CD4-positive, alpha-beta T cell treated with Interleukin-15 for 4 hours (primary cell): ENCODE results near the gene PLEKHM1.

Experiments
- DNase-seq: peaks from one replicate; pipeline ENCODE4 v3.0.0-alpha.2; 2020; ENCODE audit warnings: low spot score

Gene PLEKHM1

GRCh38 chr17:45427181-45427835 is 63.2 kb downstream of the PLEKHM1 start:
- no peak for DNase-seq

GRCh38 chr17:45426561-45426960 is 64.0 kb downstream of the PLEKHM1 start:
- DNase-seq = no peak

DNA sequence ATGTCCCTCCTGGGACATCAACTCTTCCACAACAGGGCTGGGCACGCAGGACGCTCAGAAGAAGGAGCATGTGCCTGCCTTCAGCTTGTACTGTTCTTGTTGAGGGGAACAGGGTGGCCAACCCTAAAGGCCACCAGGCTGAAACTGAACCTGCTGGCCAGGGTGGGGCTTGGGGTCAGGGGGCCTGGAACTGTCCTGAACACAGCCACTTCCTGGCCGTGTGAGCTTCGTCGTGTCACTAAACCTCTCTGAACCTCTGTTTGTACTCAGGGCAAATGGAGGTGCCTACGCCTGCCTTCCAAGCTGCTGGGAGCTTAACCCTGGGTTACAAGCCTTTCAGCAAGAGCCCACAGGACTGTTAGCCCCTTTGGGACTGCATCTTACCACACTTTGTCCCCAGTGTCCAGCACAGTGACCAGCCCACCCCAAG is 64.5 kb downstream of the PLEKHM1 start:
- no peak for DNase-seq

DNA sequence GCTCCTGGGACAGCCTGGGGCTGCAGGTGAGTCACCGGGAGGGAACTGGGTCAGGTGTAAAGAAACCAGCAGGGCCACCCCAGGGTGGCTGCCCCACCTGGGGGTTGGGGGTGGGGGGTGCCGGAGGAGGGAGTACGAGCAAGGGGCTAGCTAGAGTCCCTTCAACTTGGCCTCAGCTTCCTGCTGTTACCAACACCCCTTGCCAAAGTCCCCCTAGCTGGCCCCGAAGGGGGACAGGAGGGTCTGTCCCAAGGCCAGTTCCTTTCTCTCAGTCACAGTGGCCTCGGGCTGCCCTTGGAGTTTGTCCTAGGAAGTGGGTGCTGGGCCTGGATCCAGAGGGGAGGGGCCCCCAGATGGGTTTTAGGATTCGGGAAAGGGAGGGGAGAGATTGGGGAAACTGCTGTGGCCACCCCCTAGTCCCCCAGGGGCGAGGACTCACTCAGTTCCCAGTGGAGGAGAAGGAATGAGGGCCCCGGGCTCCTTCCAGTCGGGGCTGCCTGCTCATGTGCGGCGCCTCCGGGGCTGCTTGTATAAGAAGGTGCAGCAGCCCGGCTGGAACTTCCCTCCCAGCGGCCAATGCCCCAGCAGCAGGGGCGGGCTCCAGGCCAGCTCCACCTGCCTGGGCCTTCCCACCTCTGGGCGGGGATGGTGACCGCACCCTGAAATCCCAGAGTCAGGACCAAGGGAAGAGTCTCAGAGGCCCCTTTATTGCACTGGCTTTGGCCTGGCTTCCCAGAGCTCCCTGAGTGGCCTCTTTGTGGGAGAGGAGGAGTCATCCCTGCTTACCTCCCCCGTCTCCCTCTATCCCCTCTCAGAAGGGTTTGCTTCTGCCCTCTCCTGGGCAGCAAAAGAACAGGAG is 65.2 kb downstream of the PLEKHM1 start:
- no peak for DNase-seq

DNA sequence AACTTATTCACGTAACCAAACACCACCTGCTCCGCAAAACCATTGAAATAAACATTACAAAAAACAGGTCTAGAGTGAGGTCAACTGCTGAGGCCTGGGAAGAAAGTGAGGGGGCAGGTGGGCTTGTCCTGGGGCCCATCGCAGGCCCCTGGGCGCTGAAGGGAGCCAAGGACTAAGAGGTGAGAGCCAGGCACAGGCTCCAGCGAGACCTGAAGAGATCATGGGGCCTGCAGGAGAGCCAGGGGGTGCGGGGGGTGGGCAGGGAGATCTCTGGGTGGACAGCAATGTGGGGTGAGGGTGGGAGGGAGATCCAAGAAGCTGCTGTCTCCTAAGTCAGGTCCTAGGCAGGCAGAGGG is 65.8 kb downstream of the PLEKHM1 start:
- no peak for DNase-seq

- DNase-seq = no peak
Observed at GRCh38 chr17:45423975-45424335, 66.6 kb downstream of the PLEKHM1 start.

GRCh38 chr17:45423304-45423974 is 67.1 kb downstream of the PLEKHM1 start:
- DNase-seq = no peak

GRCh38 chr17:45414990-45415881 is 75.3 kb downstream of the PLEKHM1 start:
- DNase-seq = no peak

GRCh38 chr17:45413498-45413923 is 77.0 kb downstream of the PLEKHM1 start:
- no peak for DNase-seq

GRCh38 chr17:45411348-45412105 is 79.0 kb downstream of the PLEKHM1 start:
- no peak for DNase-seq

DNA sequence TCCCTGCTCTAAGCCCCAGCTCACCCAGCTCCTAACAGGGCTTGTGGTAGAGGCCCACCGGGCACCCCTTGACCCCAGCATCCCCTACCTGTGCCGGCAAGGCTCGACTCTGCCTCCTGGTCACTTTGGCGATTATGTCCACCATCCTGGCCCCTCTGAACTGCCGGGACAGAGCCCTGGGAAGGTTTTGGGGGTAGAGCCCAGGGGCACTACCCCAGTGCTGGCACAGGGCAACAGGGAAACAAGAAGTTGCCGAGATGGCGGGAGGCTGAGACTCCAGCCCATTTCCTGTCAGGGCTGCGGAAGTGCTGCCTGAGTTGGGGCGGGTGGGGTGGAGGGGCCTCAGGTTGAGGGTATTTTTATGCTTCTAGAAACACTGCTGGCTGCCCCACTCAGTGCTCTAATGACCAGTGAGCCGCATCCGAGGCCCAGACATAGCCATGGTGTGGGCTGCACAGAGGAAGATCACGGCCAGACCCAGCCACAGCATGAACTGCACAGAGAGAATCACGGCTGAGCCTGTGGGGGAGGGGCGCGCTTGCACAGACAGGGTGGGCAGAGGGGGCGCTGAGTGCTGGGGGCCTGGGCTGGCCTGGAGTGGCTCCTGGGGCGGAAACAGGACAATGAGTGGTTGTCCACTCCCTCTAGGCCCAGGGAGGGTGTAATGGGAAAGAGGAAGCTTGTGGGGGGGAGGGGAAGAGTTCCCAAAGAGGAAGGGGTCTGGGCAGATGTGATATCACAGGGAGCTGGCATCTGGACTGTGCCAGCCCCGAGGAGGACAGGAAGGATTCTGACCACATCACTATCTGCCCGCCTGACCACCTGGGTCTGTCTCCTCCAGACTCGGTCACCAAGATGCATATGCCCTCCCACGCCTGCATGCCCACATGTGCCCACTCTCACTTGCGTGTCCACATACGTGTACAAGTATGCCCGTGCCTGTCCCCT is 80.1 kb downstream of the PLEKHM1 start:
- DNase-seq = peak; percentile 56

- DNase-seq = no peak
Observed at GRCh38 chr17:45409659-45410076, 80.9 kb downstream of the PLEKHM1 start.

GRCh38 chr17:45408611-45409421 is 81.7 kb downstream of the PLEKHM1 start:
- no peak for DNase-seq

DNA sequence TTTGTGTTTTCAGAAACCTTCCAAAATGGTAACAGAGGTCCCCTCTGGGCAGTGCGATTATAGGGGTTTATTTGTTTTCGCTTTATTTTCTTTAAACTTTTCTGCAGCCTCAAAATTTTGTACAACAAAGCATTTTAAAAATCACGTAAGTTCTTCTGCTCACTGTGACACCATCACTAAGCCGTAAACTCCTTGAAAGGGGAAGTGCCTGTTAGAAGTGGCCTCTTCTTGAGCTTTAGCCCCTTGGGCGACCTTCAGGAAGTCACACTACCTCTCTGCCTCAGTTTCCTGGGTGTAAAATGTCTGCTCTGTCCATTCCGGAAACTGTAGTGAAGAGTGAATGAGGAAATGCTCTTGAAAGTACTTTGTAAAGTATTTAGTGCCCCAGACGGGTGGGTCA is 84.4 kb downstream of the PLEKHM1 start:
- DNase-seq = no peak

DNA sequence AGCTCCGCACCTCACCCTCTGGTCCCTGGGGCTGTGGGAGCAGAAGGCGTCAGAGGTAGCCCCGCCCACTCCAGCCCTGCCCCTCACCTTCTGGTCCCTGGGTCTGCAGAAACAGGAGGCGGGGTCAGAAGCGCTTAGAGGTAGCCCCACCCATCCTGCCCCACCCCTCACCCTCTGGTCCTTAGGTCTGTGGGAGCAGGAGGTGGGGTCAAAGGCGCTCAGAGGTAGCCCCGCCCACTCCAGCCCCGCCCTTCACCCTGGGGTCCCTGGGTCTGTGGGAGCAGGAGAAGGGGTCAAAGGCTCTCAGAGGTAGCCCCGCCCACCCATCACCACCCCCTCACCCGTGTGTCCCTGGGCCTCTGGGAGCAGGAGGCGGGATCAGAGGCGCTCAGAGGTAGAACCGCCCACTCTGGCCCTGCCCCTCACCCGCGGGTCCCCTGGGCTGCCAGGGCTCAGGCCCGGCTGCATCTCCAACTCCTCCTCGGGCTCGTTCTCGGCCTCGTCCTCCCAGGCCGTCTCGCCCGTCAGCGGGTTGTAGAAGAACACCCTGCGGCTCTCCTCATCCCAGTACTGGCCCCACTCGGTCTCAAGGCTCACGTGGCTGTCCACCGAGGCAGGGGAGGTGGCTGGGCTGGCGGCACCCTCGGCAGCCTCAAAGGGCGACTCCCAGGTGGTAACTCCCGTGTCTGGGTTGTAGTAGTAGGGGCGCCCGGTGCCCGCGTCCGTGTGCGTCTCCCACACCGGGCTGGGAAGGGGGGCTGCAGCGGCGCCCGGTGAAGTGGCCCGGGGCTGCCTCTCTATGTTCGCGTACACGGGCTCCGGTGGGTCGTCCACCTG is 85.1 kb downstream of the PLEKHM1 start:
- no peak for DNase-seq

DNA sequence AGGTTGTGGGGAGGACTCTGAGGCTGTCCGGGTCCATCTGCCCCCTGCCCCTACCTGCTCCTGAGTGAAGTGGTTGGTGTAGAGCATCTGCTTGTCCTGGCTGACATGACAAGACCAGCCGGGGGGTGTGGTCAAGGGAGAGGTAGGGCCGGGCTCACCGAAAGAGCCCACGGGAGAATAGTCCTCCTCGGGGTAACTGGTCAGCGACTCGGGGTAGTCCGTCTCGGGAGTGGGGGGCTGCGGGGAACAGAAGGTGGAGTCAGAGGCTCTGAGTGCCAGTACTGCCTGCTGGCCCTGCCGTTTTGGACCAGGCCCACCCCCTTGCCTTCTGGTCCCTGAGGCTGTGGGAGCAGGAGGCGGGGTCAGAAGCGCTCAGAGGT is 85.7 kb downstream of the PLEKHM1 start:
- DNase-seq = no peak

DNA sequence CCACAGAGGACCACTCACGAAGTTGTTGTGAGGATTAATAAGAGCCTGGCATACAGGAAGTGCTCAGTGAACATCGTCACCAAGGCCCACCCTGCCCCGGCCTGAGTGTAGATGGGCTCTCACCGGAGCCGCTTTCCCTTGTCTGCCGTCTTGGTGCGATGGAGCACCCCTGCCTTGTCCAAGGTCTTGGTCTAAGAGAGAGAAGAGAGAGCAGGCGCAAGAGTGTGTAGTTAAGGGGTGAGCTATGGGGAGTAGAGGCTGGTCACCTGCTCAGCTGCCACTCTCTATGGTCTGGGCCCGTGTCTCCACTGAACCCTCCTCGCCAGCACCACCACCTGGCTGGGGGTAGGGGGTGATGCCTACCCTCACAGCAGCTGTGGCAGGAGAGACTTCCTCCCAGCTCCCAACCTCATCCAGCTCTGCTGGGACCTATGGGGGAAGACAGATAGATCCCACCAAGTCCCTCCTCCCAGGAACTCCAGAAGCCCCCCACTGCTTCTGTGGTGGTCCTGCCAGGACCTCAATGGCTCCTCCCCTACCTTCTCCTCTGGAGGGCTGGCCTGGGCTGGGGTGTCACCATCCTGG is 86.5 kb downstream of the PLEKHM1 start:
- DNase-seq = no peak

DNA sequence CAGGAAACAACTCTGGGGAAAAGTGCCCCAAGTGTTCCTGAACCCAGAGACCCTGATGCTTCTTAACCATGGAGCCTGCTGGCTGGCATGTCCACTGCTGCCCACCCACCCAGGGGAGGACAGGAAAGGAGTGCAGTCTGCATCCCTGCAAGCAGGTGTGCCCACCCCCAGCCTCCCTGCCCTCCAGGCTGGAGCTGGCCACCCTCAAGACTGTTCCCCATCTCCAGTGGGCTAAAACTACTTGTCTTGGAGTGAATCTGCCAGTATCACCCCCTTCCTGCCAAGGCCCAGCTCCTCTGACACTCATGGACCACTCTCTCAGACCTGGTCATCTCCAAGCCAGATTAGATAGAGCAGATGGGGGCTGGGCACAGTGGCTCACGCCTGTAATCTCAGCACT is 87.6 kb downstream of the PLEKHM1 start:
- no peak for DNase-seq
